HepG2 (cell line): ENCODE results near the gene ESR2. TPM values are rescaled to one million over a fixed set of nuclear protein-coding genes. Genes with fewer than 3 reads are reported as not detected.

Source experiments
- ATAC-seq: fragments of 200-7000 bp; cut with Tn5 transposase; 3 replicates; pipeline ENCODE4 v1.9.1; 2020; ENCODE audit warnings: mild to moderate bottlenecking, moderate library complexity
- BruUV-seq: library from RNA; stranded (reverse); fragments of 400-500 nt; replicated peaks from 2 replicates; lab custom pipeline; 2021; lab: Mats Ljungman, UMichigan
- CTCF ChIA-PET: fragments of 300-600 bp; formaldehyde crosslinking; extraction: SDS; loops from one replicate; lab custom pipeline; 2021; ENCODE audit warnings: low total read pairs, inconsistent platforms, low intra/inter-chr PET ratio; lab: Yijun Ruan, JAX
- POLR2A ChIA-PET: fragments of 350-600 bp; sonication (Branson Sonifier 250); formaldehyde crosslinking; loops from one replicate; lab custom pipeline; 2020; ENCODE audit warnings: antibody characterized with exemption, inconsistent platforms; lab: Yijun Ruan, JAX
- DNase-seq: peaks from one replicate; pipeline ENCODE4 v3.0.0-alpha.2; 2015; ENCODE audit warnings: low spot score
- FAIRE-seq: peaks from 3 replicates; lab custom pipeline; 2011; peaks lifted over from hg19 to GRCh38; lab: Jason Lieb, UNC
- H2AFZ ChIP-seq: one replicate; pipeline ENCODE4 v1.6.1; 2011; ENCODE audit warnings: low read length, inconsistent platforms
- H3K27ac ChIP-seq: fragments of 300-600 bp; 3 replicates; pipeline ENCODE4 v1.8.0; 2011; ENCODE audit warnings: mixed run types, mild to moderate bottlenecking, mixed read lengths, low read length, inconsistent platforms; ENCODE audit not compliant: insufficient read depth; ENCODE audit errors: extremely low read length
- H3K27me3 ChIP-seq, 2 experiments: fragments of 200-600 bp in 1 of 2; 2 replicates in 1 of 2; 3 replicates in 1 of 2; pipeline versions ENCODE4 v1.6.0 to v1.8.0; 2011; ENCODE audit warnings: low read length in 2 of 2, mild to moderate bottlenecking in 2 of 2, moderate library complexity in 2 of 2, inconsistent platforms in 1 of 2; ENCODE audit not compliant: insufficient read depth in 2 of 2, control insufficient read depth in 1 of 2
- H3K36me3 ChIP-seq, 2 experiments: fragments of 200-600 bp in 1 of 2; replicated peaks in 1 of 2; 2 replicates in 1 of 2; 3 replicates in 1 of 2; pipeline versions ENCODE4 v1.5.1 to v1.8.0; 2011; ENCODE audit warnings: low read length in 2 of 2, inconsistent platforms in 1 of 2; ENCODE audit not compliant: insufficient read depth in 2 of 2, control insufficient read depth in 1 of 2
- H3K4me1 ChIP-seq: 2 replicates; pipeline ENCODE4 v1.5.1; 2012; ENCODE audit warnings: low read length, inconsistent platforms; ENCODE audit not compliant: insufficient read depth
- H3K4me2 ChIP-seq: 2 replicates; pipeline ENCODE4 v1.6.0; 2011; ENCODE audit warnings: low read depth, low read length, inconsistent platforms
- H3K4me3 ChIP-seq, 3 experiments: fragments of 200-600 bp in 1 of 3; sonication (generic), shearing (Covaris generic) in 1 of 3; replicated peaks in 1 of 3; 2 replicates each; pipeline ENCODE4 v1.5.1; 2011 to 2016; ENCODE audit warnings: low read length in 3 of 3, inconsistent platforms in 2 of 3, low read depth in 2 of 3, mild to moderate bottlenecking in 2 of 3, control low read depth in 1 of 3, mixed read lengths in 1 of 3; ENCODE audit not compliant: insufficient read depth in 1 of 3
- H3K79me2 ChIP-seq: one replicate; pipeline ENCODE4 v1.6.1; 2011; ENCODE audit warnings: low read length, inconsistent platforms; ENCODE audit not compliant: insufficient read depth
- H3K9ac ChIP-seq: 2 replicates; pipeline ENCODE4 v1.6.0; 2011; ENCODE audit warnings: mild to moderate bottlenecking, low read depth, low read length, inconsistent platforms; ENCODE audit not compliant: insufficient read depth
- H3K9me3 ChIP-seq: 2 replicates; pipeline ENCODE4 v1.5.1; 2012; ENCODE audit warnings: mild to moderate bottlenecking, low read length
- H4K20me1 ChIP-seq: 2 replicates; pipeline ENCODE4 v1.6.0; 2011; ENCODE audit warnings: inconsistent platforms, mild to moderate bottlenecking, low read length, moderate library complexity; ENCODE audit not compliant: insufficient read depth
- ATF3 ChIP-seq: sonication (generic); formaldehyde crosslinking; IDR thresholded peaks from 2 replicates; pipeline ENCODE4 v1.4.0; 2020; ENCODE audit warnings: missing genetic modification reagents
- HES4 ChIP-seq: sonication (generic); formaldehyde crosslinking; IDR thresholded peaks from 2 replicates; pipeline ENCODE4 v1.9.0; 2021; ENCODE audit warnings: mild to moderate bottlenecking, missing genetic modification reagents, borderline replicate concordance
- ISX ChIP-seq: sonication (generic); formaldehyde crosslinking; conservative IDR thresholded peaks from 2 replicates; pipeline ENCODE4 v1.5.0; 2020; ENCODE audit warnings: missing genetic modification reagents
- NR1H2 ChIP-seq: sonication (generic); formaldehyde crosslinking; IDR thresholded peaks from 2 replicates; pipeline ENCODE4 v1.8.1; 2022; ENCODE audit warnings: low read depth, missing genetic modification reagents, borderline replicate concordance
- PAF1 ChIP-seq: IDR thresholded peaks from 2 replicates; pipeline ENCODE4 v1.6.1; 2016; ENCODE audit warnings: missing genetic modification reagents, missing compliant biosample characterization
- TAF15 ChIP-seq: fragments of 200-400 bp; formaldehyde crosslinking; IDR thresholded peaks from one replicate; pipeline ENCODE4 v1.6.1; 2018; ENCODE audit warnings: mild to moderate bottlenecking, low read depth, low read length; ENCODE audit not compliant: poor library complexity, severe bottlenecking
- THAP8 ChIP-seq: sonication (generic); formaldehyde crosslinking; IDR thresholded peaks from 2 replicates; pipeline ENCODE4 v1.5.1; 2020; ENCODE audit warnings: missing genetic modification reagents, mild to moderate bottlenecking, borderline replicate concordance
- ZNF10 ChIP-seq: sonication (generic); formaldehyde crosslinking; IDR thresholded peaks from 2 replicates; pipeline ENCODE4 v1.4.0; 2020; ENCODE audit warnings: mild to moderate bottlenecking, low read depth, missing genetic modification reagents, borderline replicate concordance
- ZNF710 ChIP-seq: sonication (generic); formaldehyde crosslinking; IDR thresholded peaks from 2 replicates; pipeline ENCODE4 v1.5.0; 2020; ENCODE audit warnings: mild to moderate bottlenecking, missing genetic modification reagents, borderline replicate concordance
- WGBS: methylation state at CpG from one replicate; pipeline ENCODE4 v1.1.6; 2017; ENCODE audit warnings: low lambda C conversion rate; 5-methylcytosine and 5-hydroxymethylcytosine counted together
- in situ Hi-C: cut with HindIII; loops from 2 replicates; pipeline ENCODE4 v1.10.0; 2017; ENCODE audit warnings: low pct_unique_long_range_greater_than_20kb; ENCODE audit not compliant: extremely low pct_ligation_motif_present
- intact Hi-C: fragments of 100-400 bp; cut with micrococcal nuclease; formaldehyde crosslinking; loops from one replicate; pipeline ENCODE4 v1.10.0; 2022; ENCODE audit not compliant: unreplicated experiment
- polyA plus RNA-seq, 8 experiments: library from polyadenylated mRNA; depleted of rRNA in 3 of 8; stranded (reverse) in 7 of 8; unstranded in 1 of 8; fragments of >200 nt; fragmentation: Illumina TruSeq in 4 of 8; extraction: Trizol in 4 of 8; gene quantifications; 2 replicates each; pipeline versions ENCODE4 v1.2.1 to v1.2.3, GENCODE V29; 2011 to 2016; ENCODE audit warnings: low read depth in 4 of 8, missing spikeins in 1 of 8, mixed read lengths in 1 of 8; ENCODE audit not compliant: insufficient read depth in 1 of 8
- total RNA-seq, 5 experiments: library from RNA; depleted of rRNA; stranded (reverse); fragments of >200 nt; fragmentation: Illumina TruSeq; extraction: Trizol; gene quantifications; 2 replicates each; pipeline ENCODE4 v1.2.3, GENCODE V29; 2016; ENCODE audit warnings: low read depth in 1 of 5

The ESR2 gene
- total and polyA plus RNA-seq, 2 of the 13 experiments (the other 11 are each of a cell fraction or from before 2014, with no cell fraction given) = 0.01 to 0.04 TPM

GRCh38 chr14:64198486-64198885, 95.7 kb downstream of the ESR2 start:
- Histone ChIP-seq H3K27me3 (no peaks in the 10 kb centered on the region), H2AFZ (no peak overlapping the region), H3K4me2 (no peak overlapping the region), H3K4me1 (peaks cover 13% of the 10 kb centered on the region), H3K79me2 (no peaks in the 10 kb centered on the region), H3K9ac (no peak overlapping the region), H3K9me3 (no peaks in the 10 kb centered on the region), H4K20me1 (no peaks in the 10 kb centered on the region), H3K4me3 (no peak overlapping the region), H3K36me3 (no peaks in the 10 kb centered on the region), H3K27ac (no peak overlapping the region)
- POLR2A ChIA-PET = no interaction called here
- ATAC-seq (no peak), FAIRE-seq (no peak), DNase-seq (no peak)
- in situ Hi-C loops = no loop called here
- TF ChIP-seq ISX (CRISPR knock-in tag) (no peak), HES4 (CRISPR knock-in tag) (no peak), ZNF10 (CRISPR knock-in tag) (no peak), PAF1 (CRISPR knock-in tag) (no peak), TAF15 (no peak), NR1H2 (no peak)
- 98% methylated on average over 3 of the region's 3 CpGs for WGBS
- BruUV-seq = no TSS peak
- CTCF ChIA-PET = no interaction called here
- intact Hi-C loops = no loop called here

GRCh38 chr14:64197996-64198395, 96.2 kb downstream of the ESR2 start:
- FAIRE-seq = no peak
- no peak overlapping the region for H2AFZ ChIP-seq
- H3K9ac ChIP-seq = no peak overlapping the region
- no TSS peak for BruUV-seq
- peaks cover 13% of the 10 kb centered on the region for H3K4me1 ChIP-seq
- intact Hi-C loops = no loop called here
- POLR2A ChIA-PET = no interaction called here
- no peak overlapping the region for H3K4me2 ChIP-seq
- no peaks in the 10 kb centered on the region for H3K27me3 ChIP-seq
- H4K20me1 ChIP-seq = no peaks in the 10 kb centered on the region
- DNase-seq = no peak
- H3K9me3 ChIP-seq = no peaks in the 10 kb centered on the region
- no peak overlapping the region for H3K27ac ChIP-seq
- no peak for ATAC-seq
- H3K36me3 ChIP-seq = no peaks in the 10 kb centered on the region
- CTCF ChIA-PET = no interaction called here
- no peak overlapping the region for H3K4me3 ChIP-seq
- H3K79me2 ChIP-seq = no peaks in the 10 kb centered on the region
- WGBS = 94% methylated on average over 3 of the region's 3 CpGs
- in situ Hi-C loops = no loop called here
- TF ChIP-seq THAP8 (CRISPR knock-in tag) (no peak), ATF3 (CRISPR knock-in tag) (no peak), ZNF710 (CRISPR knock-in tag) (no peak)
